NCI-H146 treated with DMSO at 0.1 percent for 48 hours (cell line): Measurements from ENCODE around the gene RAPGEF5.
A peak's percentile ranks its signal among the peaks of the same experiment; 100 is the strongest.
"Not testable (repeated sequence)": the region's sequence is repeated elsewhere in the genome, so short reads cannot be mapped to it uniquely, and the experiment has no call there.

Experiments
- DNase-seq: peaks from one replicate; lab custom pipeline; 2025; ENCODE audit not compliant: unreplicated experiment; lab: John Stamatoyannopoulos, UW

Gene RAPGEF5

GRCh38 chr7:22093936-22094335 is 263.0 kb downstream of the RAPGEF5 start:
- DNase-seq, result no peak

GRCh38 chr7:22093001-22093400 is 264.0 kb downstream of the RAPGEF5 start:
- no peak for DNase-seq

DNA sequence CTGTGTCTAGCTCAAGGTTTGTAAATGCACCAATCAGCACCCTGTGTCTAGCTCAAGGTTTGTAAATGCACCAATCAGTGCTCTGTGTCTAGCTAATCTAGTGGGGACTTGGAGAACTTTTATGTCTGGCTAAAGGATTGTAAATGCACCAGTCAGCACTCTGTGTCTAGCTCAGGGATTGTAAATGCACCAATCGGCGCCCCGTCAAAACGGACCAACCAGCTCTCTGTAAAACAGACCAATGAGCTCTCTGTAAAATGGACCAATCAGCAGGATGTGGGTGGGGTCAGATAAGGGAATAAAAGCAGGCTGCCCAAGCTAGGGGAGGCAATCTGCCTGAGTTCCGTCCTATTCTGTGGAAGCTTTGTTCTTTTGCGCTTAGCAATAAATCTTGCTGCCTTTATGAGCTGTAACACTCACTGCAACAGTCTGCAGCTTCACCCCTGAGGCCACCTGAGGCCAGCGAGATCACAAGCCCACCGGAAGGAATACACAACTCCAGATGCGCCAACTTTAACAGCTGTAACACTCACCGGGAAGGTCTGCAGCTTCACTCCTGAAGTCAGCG is 265.9 kb downstream of the RAPGEF5 start:
- not testable (repeated sequence) for DNase-seq

DNA sequence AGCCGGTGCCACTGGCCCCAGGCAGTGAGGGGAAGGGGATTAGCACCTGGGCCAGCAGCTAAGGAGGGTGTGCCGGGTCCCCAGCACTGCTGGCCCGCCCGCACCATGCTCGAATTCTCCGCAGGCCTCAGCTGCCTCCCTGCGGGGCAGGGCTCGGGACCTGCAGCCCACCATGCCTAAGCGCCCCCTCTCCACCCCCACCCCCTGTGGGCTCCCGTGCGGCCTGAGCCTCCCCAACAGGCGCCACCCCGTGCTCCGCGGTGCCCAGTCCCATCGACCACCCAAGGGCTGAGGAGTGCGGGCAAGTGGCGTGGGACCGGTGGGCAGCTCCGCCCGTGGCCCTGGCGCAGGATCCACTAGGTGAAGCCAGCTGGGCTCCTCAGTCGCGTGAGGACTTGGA is 266.4 kb downstream of the RAPGEF5 start:
- no peak for DNase-seq

DNA sequence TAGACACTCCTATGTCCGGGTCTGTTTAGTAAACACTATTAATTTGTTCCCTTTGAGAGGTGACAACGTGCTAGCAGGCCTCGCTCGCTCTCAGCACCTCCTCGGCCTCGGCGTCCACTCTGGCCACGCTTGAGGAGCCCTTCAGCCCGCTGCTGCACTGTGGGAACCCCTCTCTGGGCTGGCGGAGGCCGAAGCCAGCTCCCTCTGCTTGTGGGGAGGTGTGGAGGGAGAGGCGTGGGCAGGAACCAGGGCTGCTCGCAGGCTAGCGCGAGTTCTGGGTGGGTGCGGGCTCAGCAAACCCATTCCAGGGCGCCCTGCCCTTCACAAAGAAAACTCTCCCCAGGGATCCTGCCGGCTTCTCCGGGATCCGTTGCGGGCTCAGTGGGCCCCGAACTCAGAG is 266.8 kb downstream of the RAPGEF5 start:
- DNase-seq, result no peak

DNA sequence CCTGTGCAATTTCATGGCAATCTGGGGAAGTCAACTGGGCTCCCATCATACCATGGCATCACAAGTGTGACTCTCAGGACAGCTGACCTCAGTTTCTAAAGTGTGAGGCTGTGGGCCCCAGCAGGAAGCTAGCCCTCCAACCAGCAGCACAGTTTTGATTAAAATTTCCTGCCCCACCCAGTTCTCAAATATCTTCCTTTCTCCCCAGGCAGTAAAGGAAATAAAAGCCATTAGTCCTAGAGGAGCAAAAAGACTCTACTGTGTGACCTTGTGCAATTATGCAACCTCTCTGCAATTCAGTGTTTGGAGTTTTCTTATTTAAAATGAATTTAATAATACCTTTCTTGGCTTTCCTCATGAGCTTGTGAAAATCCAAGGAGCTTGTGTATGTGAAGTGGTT is 268.1 kb downstream of the RAPGEF5 start:
- peak; percentile 14 for DNase-seq

- DNase-seq, result no peak
Observed at GRCh38 chr7:22087861-22088260, 269.1 kb downstream of the RAPGEF5 start.

- DNase-seq, result no peak
Observed at GRCh38 chr7:22083704-22084240, 273.2 kb downstream of the RAPGEF5 start.

DNA sequence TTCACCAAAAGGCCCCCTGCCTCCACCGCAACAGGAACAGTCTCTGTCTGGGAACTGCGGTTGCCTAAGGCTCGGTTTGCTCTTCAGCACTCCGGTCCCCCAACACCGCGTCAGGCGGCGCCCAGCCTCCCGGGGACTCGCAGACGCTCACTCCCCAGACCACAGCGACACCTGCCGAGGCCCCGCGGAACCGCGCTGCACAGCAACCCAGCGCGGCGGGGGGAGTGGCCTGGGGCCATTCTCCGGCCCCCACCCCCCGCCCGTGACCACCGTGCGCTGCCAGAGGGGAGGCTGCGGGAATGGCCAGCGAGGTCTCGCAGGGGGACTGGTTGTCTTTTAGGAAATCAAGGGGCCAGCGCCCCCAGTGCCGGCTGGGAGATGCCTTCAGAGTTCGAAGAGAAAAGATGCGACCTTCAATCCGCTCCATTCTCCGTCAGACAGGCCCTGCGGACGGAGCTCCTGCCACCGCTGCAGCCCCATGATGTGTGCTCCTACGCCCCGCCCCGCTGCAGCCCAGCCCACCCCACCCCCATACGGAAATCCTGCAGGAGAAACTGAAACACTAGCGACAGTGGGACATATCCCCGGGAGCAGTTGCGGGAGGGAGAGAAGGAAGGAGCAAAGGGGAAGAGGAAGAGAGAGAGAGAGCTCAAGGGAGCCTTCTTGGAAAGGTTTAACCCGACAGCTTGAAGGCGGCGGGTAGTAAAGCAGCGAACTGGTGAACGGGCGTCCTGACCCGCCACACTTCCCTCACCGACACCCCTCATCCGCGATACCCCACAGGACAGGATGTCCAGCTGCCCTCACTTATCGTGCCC is 273.9 kb downstream of the RAPGEF5 start:
- peak; percentile 84 for DNase-seq

DNA sequence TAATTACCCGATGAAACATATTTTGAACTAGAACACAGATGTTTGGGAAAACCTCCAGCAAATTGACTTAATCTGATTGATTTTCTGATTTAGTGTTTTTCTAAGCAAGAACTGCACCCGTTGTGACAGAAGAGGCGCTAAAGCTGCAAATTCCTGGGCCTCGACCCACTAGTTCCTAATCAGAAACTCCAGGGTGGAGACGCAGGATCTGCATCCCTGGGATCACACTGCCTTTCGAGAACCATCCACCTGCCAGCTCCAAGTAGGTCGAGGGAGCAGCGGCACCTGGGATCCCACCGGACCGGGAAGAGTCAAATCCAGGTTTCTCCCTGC is 274.4 kb downstream of the RAPGEF5 start:
- no peak for DNase-seq

GRCh38 chr7:22080219-22080618 is 276.7 kb downstream of the RAPGEF5 start:
- DNase-seq, result not testable (repeated sequence)

GRCh38 chr7:22078872-22079271 is 278.1 kb downstream of the RAPGEF5 start:
- not testable (repeated sequence) for DNase-seq

DNA sequence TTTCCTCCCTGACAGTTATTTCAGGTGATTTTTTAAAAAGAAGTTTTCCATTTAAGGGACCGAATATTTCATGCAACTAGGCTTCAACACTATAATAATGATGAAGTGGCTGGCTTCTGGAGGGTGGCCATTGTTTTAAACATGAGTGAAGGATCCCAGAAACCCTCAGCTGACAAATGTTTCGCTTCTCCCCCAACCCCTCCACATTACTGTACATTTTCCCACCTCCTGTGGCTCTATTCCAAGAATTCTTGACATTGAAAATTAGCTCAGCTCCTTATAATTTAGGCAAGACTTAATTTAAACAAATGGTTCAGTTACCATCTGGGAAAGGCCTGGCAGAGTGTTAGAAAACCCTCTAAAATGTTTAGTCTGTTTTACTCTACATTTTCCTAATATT is 281.4 kb downstream of the RAPGEF5 start:
- DNase-seq, result no peak

DNA sequence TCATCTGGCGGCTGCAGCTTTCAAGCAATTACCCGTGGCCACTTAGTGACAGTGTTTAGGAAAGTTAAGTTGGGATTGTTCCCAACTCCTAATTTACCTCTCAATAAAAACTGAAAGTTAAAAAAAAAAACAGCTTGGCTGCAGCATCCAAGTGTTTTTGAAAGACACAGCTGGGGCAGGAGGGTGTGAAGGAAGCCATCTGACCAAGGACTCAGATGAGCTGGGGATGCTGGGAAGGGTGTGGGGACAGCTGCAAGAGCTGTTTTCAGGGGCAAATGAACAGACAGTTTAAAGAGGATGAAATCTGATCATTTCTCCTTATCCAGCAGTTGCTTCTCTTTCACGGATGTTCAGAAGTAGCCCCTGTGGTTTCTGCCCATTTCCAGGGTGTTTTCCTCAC is 282.1 kb downstream of the RAPGEF5 start:
- DNase-seq, result no peak
